HCT116 (cell line): Measurements from ENCODE around the gene TMEM141. TPM values are rescaled to one million over a fixed set of nuclear protein-coding genes. Genes with fewer than 3 reads are reported as not detected.

Source experiments
- ATAC-seq: fragments of 200-7000 bp; cut with Tn5 transposase; 2 replicates; pipeline ENCODE4 v1.9.1; 2020; ENCODE audit warnings: mild to moderate bottlenecking, moderate library complexity
- BruUV-seq: library from RNA; stranded (reverse); fragments of 400-500 nt; replicated peaks from 2 replicates; lab custom pipeline; 2021; lab: Mats Ljungman, UMichigan
- CTCF ChIA-PET: fragments of 300-600 bp; sonication (Branson Sonifier 250); formaldehyde crosslinking; loops from one replicate; lab custom pipeline; 2021; ENCODE audit warnings: antibody characterized with exemption; lab: Charles Lee
- POLR2A ChIA-PET: fragments of 300-600, 350-600 bp; sonication (Branson Sonifier 250); formaldehyde crosslinking; loops from one replicate; lab custom pipeline; 2021; ENCODE audit warnings: antibody characterized with exemption; lab: Charles Lee
- RAD21 ChIA-PET, 2 experiments: fragments of 300-600 bp; sonication (Branson Sonifier 250); formaldehyde crosslinking; loops; one replicate each; lab custom pipeline; 2023; ENCODE audit warnings: low total read pairs in 2 of 2; ENCODE audit not compliant: uncharacterized antibody in 2 of 2, unreplicated experiment in 2 of 2, low non-redundant PET in 1 of 2; lab: Charles Lee
- DNase-seq: peaks from one replicate; pipeline ENCODE4 v3.0.0-alpha.2; 2010; ENCODE audit warnings: low read depth, low spot score
- H2AFZ ChIP-seq: fragments of 200-600 bp; shearing (Covaris generic), sonication (generic); 2 replicates; pipeline ENCODE4 v1.6.1; 2017; ENCODE audit warnings: low read depth, mixed run types, mixed read lengths, antibody characterized with exemption, low read length; ENCODE audit not compliant: poor library complexity, severe bottlenecking
- H3K27ac ChIP-seq: 2 replicates; pipeline ENCODE4 v1.5.1; 2012; ENCODE audit warnings: low read depth, low read length
- H3K27me3 ChIP-seq: fragments of 200-600 bp; sonication (generic); 2 replicates; pipeline ENCODE4 v1.6.1; 2016; ENCODE audit warnings: mixed run types, low read length, mixed read lengths; ENCODE audit not compliant: insufficient read depth
- H3K36me3 ChIP-seq, 2 experiments: fragments of 200-500 bp in 1 of 2; fragments of 200-600 bp in 1 of 2; sonication (Bioruptor generic) in 1 of 2; sonication (generic) in 1 of 2; 2 replicates each; pipeline versions ENCODE4 v1.5.1 to v1.6.1; 2014 to 2016; ENCODE audit warnings: low read length in 2 of 2, inconsistent platforms in 1 of 2, mixed read lengths in 1 of 2, mixed run types in 1 of 2; ENCODE audit not compliant: insufficient read depth in 2 of 2, control insufficient read depth in 1 of 2
- H3K4me1 ChIP-seq, 2 experiments: fragments of 200-600 bp in 1 of 2; sonication (generic) in 1 of 2; 2 replicates each; pipeline versions ENCODE4 v1.5.1 to v1.6.1; 2012 to 2017; ENCODE audit warnings: low read length in 2 of 2, inconsistent platforms in 1 of 2, mild to moderate bottlenecking in 1 of 2, mixed read lengths in 1 of 2, mixed run types in 1 of 2, moderate library complexity in 1 of 2; ENCODE audit not compliant: insufficient read depth in 2 of 2, control insufficient read depth in 1 of 2
- H3K4me2 ChIP-seq: fragments of 200-600 bp; sonication (generic); 2 replicates; pipeline ENCODE4 v1.6.1; 2017; ENCODE audit warnings: mixed run types, low read length, mixed read lengths
- H3K4me3 ChIP-seq, 2 experiments: fragments of 200-600 bp in 1 of 2; sonication (generic) in 1 of 2; replicated peaks in 1 of 2; 2 replicates each; pipeline ENCODE4 v1.5.1; 2011 to 2016; ENCODE audit warnings: low read length in 2 of 2, control low read depth in 1 of 2, low read depth in 1 of 2, mild to moderate bottlenecking in 1 of 2, mixed read lengths in 1 of 2, mixed run types in 1 of 2
- H3K79me2 ChIP-seq: fragments of 200-600 bp; sonication (generic); 2 replicates; pipeline ENCODE4 v1.6.1; 2017; ENCODE audit warnings: mild to moderate bottlenecking, mixed run types, low read length, moderate library complexity, mixed read lengths; ENCODE audit not compliant: insufficient read depth
- H3K9ac ChIP-seq: fragments of 200-600 bp; sonication (generic); 2 replicates; pipeline ENCODE4 v1.6.1; 2016; ENCODE audit warnings: low read length, mixed read lengths
- H3K9me2 ChIP-seq: fragments of 200-600 bp; sonication (generic), shearing (Covaris generic); 2 replicates; pipeline ENCODE4 v1.6.1; 2017; ENCODE audit warnings: mixed run types, mild to moderate bottlenecking, moderate library complexity; ENCODE audit not compliant: insufficient read depth
- H3K9me3 ChIP-seq, 2 experiments: fragments of 200-500 bp in 1 of 2; fragments of 200-600 bp in 1 of 2; sonication (Bioruptor generic) in 1 of 2; sonication (generic) in 1 of 2; 2 replicates each; pipeline ENCODE4 v1.6.1; 2014 to 2017; ENCODE audit warnings: low read length in 2 of 2, mixed read lengths in 2 of 2, inconsistent platforms in 1 of 2, low read depth in 1 of 2, mild to moderate bottlenecking in 1 of 2, mixed run types in 1 of 2, moderate library complexity in 1 of 2; ENCODE audit not compliant: control insufficient read depth in 1 of 2, insufficient read depth in 1 of 2
- H4K20me1 ChIP-seq: fragments of 200-600 bp; sonication (generic), shearing (Covaris generic); 2 replicates; pipeline ENCODE4 v1.6.1; 2017; ENCODE audit warnings: mixed run types, mild to moderate bottlenecking, moderate library complexity; ENCODE audit not compliant: insufficient read depth
- EZH2phosphoT487 ChIP-seq: fragments of 200-600 bp; IDR thresholded peaks from 2 replicates; pipeline ENCODE4 v1.6.1; 2018; ENCODE audit warnings: antibody characterized with exemption, borderline replicate concordance
- JUND ChIP-seq: IDR thresholded peaks from 2 replicates; pipeline ENCODE4 v1.6.1; 2012
- POLR2A ChIP-seq: IDR thresholded peaks from 2 replicates; pipeline ENCODE4 v1.7.0; 2011; ENCODE audit warnings: borderline replicate concordance; ENCODE audit not compliant: insufficient read depth, insufficient read length; ENCODE audit errors: extremely low read depth
- POLR2AphosphoS5 ChIP-seq: IDR thresholded peaks from 2 replicates; pipeline ENCODE4 v1.6.1; 2011; ENCODE audit warnings: mild to moderate bottlenecking, low read depth, low read length, moderate library complexity
- RAD21 ChIP-seq: IDR thresholded peaks from 2 replicates; pipeline ENCODE4 v1.6.1; 2012; ENCODE audit warnings: low read depth, mild to moderate bottlenecking
- YY1 ChIP-seq: IDR thresholded peaks from 2 replicates; pipeline ENCODE4 v1.6.1; 2011; ENCODE audit warnings: low read length, low read depth, moderate library complexity, mild to moderate bottlenecking; ENCODE audit not compliant: insufficient replicate concordance; ENCODE audit errors: extremely low read depth
- ZNF274 ChIP-seq: fragments of 200-500 bp; sonication (Bioruptor generic); IDR thresholded peaks from 2 replicates; pipeline ENCODE4 v1.6.1; 2014; ENCODE audit warnings: mild to moderate bottlenecking, low read depth, low read length, inconsistent platforms
- intact Hi-C: fragments of 100-400 bp; cut with micrococcal nuclease; formaldehyde crosslinking; loops from 2 replicates; pipeline ENCODE4 v1.10.0; 2022
- total RNA-seq: library from RNA; stranded (reverse); gene quantifications from one replicate; pipeline ENCODE4 v1.2.1, GENCODE V29; 2021; ENCODE audit not compliant: unreplicated experiment
- TF ChIP-seq, protein P1 (sequence below): IDR thresholded peaks from 2 replicates; pipeline ENCODE4 v1.6.1; 2012; ENCODE audit warnings: low read depth
- TF ChIP-seq, protein P2 (sequence below), 3 experiments: fragments of 200-600 bp in 1 of 3; sonication (generic) in 1 of 3; IDR thresholded peaks in 2 of 3; conservative IDR thresholded peaks in 1 of 3; 2 replicates each; pipeline ENCODE4 v1.5.1; 2012 to 2017; ENCODE audit warnings: low read depth in 2 of 3, low read length in 2 of 3, antibody characterized with exemption in 1 of 3, borderline replicate concordance in 1 of 3, control low read depth in 1 of 3, mild to moderate bottlenecking in 1 of 3, mixed read lengths in 1 of 3, mixed run types in 1 of 3, moderate library complexity in 1 of 3; ENCODE audit not compliant: insufficient read depth in 1 of 3

Gene TMEM141
- total RNA-seq, 1 experiment from 2014 or later, result 73.6 TPM

DNA sequence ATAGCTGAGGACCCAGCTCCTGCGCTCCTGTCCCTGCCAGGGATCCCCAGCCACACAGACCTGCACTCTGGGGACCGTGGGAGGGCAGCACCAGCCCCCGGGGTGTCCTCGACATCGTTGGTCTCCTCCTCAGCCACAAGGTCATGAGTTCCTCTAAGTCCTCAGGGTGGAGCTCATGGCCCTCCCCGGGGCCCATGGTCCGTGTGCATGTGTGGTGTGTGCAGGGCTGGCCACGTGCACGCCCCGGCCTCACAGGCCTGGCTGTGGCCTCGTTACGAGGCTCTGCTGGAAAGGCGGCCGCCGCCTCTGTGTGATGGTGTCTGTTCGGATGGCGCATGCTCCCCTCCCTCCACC, 35.0 kb downstream of the TMEM141 start:
- Histone ChIP-seq H4K20me1 (no peaks in the 10 kb centered on the region), H3K27ac (no peak overlapping the region), H3K4me3 (no peak overlapping the region), H3K79me2 (no peaks in the 10 kb centered on the region; the same call in 1 of the 2 replicates), H2AFZ (no peak overlapping the region), H3K9me3 (no peaks in the 10 kb centered on the region), H3K36me3 (peaks cover 8 to 9% of the 10 kb centered on the region in 2 experiments), H3K9ac (no peak overlapping the region), H3K27me3 (no peaks in the 10 kb centered on the region), H3K4me1 (no peaks in the 10 kb centered on the region), H3K4me2 (no peak overlapping the region), H3K9me2 (no peaks in the 10 kb centered on the region)
- TF ChIP-seq, protein P1, sequence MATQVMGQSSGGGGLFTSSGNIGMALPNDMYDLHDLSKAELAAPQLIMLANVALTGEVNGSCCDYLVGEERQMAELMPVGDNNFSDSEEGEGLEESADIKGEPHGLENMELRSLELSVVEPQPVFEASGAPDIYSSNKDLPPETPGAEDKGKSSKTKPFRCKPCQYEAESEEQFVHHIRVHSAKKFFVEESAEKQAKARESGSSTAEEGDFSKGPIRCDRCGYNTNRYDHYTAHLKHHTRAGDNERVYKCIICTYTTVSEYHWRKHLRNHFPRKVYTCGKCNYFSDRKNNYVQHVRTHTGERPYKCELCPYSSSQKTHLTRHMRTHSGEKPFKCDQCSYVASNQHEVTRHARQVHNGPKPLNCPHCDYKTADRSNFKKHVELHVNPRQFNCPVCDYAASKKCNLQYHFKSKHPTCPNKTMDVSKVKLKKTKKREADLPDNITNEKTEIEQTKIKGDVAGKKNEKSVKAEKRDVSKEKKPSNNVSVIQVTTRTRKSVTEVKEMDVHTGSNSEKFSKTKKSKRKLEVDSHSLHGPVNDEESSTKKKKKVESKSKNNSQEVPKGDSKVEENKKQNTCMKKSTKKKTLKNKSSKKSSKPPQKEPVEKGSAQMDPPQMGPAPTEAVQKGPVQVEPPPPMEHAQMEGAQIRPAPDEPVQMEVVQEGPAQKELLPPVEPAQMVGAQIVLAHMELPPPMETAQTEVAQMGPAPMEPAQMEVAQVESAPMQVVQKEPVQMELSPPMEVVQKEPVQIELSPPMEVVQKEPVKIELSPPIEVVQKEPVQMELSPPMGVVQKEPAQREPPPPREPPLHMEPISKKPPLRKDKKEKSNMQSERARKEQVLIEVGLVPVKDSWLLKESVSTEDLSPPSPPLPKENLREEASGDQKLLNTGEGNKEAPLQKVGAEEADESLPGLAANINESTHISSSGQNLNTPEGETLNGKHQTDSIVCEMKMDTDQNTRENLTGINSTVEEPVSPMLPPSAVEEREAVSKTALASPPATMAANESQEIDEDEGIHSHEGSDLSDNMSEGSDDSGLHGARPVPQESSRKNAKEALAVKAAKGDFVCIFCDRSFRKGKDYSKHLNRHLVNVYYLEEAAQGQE, result no peak
- TF ChIP-seq POLR2A (no peak), EZH2phosphoT487 (no peak), ZNF274 (no peak), RAD21 (no peak), YY1 (no peak), JUND (no peak), POLR2AphosphoS5 (no peak)
- TF ChIP-seq, protein P2, sequence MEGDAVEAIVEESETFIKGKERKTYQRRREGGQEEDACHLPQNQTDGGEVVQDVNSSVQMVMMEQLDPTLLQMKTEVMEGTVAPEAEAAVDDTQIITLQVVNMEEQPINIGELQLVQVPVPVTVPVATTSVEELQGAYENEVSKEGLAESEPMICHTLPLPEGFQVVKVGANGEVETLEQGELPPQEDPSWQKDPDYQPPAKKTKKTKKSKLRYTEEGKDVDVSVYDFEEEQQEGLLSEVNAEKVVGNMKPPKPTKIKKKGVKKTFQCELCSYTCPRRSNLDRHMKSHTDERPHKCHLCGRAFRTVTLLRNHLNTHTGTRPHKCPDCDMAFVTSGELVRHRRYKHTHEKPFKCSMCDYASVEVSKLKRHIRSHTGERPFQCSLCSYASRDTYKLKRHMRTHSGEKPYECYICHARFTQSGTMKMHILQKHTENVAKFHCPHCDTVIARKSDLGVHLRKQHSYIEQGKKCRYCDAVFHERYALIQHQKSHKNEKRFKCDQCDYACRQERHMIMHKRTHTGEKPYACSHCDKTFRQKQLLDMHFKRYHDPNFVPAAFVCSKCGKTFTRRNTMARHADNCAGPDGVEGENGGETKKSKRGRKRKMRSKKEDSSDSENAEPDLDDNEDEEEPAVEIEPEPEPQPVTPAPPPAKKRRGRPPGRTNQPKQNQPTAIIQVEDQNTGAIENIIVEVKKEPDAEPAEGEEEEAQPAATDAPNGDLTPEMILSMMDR (IDR thresholded peaks at IDR 0.05 in 2 of 3, conservative IDR thresholded peaks at IDR 0.05 in 1 of 3; ENCODE audit: borderline replicate concordance in 1 of 3, insufficient read depth in 1 of 3, low read depth in 2 of 3, low read length in 2 of 3), result no peak
- CTCF ChIA-PET, result no interaction called here
- DNase-seq (no peak), ATAC-seq (no peak)
- no TSS peak for BruUV-seq
- POLR2A ChIA-PET, result no interaction called here
- intact Hi-C loops, result no loop called here
- RAD21 ChIA-PET, result no interaction called here
